Epithelial cell of esophagus (primary cell): ENCODE results near the gene CSTF2.

Experiments used
- DNase-seq: peaks from one replicate; pipeline ENCODE4 v3.0.0; 2010; ENCODE audit warnings: low read depth
- H3K4me3 ChIP-seq: 2 replicates; pipeline ENCODE4 v1.5.1; 2011; ENCODE audit warnings: mild to moderate bottlenecking, low read length, control low read depth
- CTCF ChIP-seq: IDR thresholded peaks from 2 replicates; pipeline ENCODE4 v1.5.1; 2011; ENCODE audit warnings: low read depth, mild to moderate bottlenecking, low read length, control low read depth, inconsistent platforms; ENCODE audit not compliant: insufficient read depth; ENCODE audit errors: missing control alignments

Gene CSTF2

GRCh38 chrX:100850317-100850716 is 30.1 kb downstream of the CSTF2 start:
- H3K4me3 ChIP-seq, result no peak overlapping the region
- DNase-seq, result no peak
- TF ChIP-seq CTCF, result no peak

GRCh38 chrX:100852810-100853209 is 32.6 kb downstream of the CSTF2 start:
- no peak overlapping the region for H3K4me3 ChIP-seq
- no peak for DNase-seq
- no peak for TF ChIP-seq CTCF

DNA sequence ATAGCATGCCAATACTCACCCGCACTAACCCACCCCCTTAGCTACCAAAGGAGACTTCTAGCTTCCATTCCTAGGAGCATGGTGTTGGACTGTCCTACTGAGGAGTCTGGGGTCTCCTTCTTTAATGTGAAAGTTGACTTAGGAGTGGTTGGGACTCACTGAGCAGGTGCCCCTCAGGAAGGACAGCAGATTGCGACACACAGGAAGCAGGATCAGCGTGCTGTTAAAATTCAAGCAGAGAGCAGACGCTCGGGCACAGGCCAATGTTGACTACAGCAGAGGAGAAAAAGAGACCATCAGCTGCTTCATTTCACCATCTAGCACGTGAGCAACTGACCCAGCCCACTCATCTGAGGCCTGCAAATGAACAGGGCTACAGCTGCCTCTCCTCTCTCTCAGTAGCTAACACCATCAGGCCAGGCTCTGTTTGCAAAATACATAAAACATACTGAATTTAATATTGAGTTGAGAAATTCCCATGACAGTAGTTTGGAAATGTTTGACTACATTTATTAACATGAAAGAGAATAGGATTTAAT is 43.2 kb downstream of the CSTF2 start:
- TF ChIP-seq CTCF, result no peak
- DNase-seq, result no peak
- H3K4me3 ChIP-seq, result no peak overlapping the region

DNA sequence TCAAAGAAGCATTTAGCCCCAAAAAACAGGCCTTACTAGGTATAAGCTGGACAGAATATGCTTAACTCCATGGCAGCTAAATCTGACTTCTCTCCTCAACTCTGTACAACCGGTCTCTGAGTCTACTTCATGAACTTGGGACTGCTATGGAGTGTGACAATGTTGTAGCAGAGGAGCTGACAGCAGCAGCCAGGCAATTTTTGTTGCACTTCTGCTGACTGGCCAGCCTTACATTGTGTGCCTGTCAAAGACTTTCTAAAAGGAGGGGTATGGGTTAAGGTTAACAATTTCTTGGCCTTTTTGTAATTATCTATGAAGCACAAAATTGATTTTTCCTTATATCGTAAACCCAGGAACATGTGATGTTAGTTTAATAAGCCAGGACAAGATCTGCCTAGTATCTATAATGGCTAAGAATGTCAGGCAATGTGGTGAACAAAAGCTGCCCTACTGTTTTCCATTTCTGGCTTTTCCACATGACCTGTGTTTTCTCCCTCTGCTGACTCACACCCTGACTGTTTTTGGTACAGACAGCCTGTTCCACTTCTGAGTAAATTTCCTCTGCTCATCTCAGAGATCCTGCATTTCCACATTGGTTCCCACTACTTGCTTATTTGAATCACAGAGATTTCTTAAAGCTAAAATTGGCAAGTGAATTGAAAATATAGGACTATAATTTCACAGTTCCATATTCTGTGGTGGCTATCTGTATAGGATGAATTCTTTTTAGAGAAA is 44.6 kb downstream of the CSTF2 start:
- peak; percentile 42 for DNase-seq
- no peak overlapping the region for H3K4me3 ChIP-seq
- no peak for TF ChIP-seq CTCF

GRCh38 chrX:100868273-100868672 is 48.1 kb downstream of the CSTF2 start:
- TF ChIP-seq CTCF, result no peak
- H3K4me3 ChIP-seq, result no peak overlapping the region
- no peak for DNase-seq

- H3K4me3 ChIP-seq, result no peak overlapping the region
- no peak for TF ChIP-seq CTCF
- no peak for DNase-seq
These were observed 50.3 kb downstream of the CSTF2 start for GRCh38 chrX:100870527-100870926.
